Astrocyte (in vitro differentiated cells and primary cell): ENCODE data around the gene ADORA2A.

Experiments used
- CTCF ChIP-seq: IDR thresholded peaks from 2 replicates; pipeline ENCODE4 v1.5.1; 2011; ENCODE audit warnings: low read depth, mild to moderate bottlenecking, inconsistent platforms, low read length, moderate library complexity; ENCODE audit not compliant: insufficient read depth
- EZH2 ChIP-seq: IDR thresholded peaks from 2 replicates; pipeline ENCODE4 v1.6.1; 2012; ENCODE audit warnings: mild to moderate bottlenecking, low read length, inconsistent platforms; ENCODE audit not compliant: insufficient read depth

GRCh38 chr22:24466716-24467328 is 39.4 kb downstream of the ADORA2A start:
- TF ChIP-seq CTCF (no peak), EZH2 (no peak)
